Prostate gland (tissue), 2 donors: Measurements from ENCODE around the gene ZFHX3. TPM values are rescaled to one million over a fixed set of nuclear protein-coding genes. Genes with fewer than 3 reads are reported as not detected.

ENCODE experiments used
- DNase-seq: peaks from one replicate; pipeline ENCODE4 v3.0.0-alpha.2; 2019; ENCODE audit warnings: low spot score
- H3K27ac ChIP-seq, 2 donors: fragments of 200-600 bp; sonication (generic); 2 replicates each; pipeline ENCODE4 v1.5.1; 2017 to 2019
- H3K27me3 ChIP-seq: fragments of 200-600 bp; sonication (generic); replicated peaks from 2 replicates; pipeline ENCODE4 v1.5.1; 2019; ENCODE audit not compliant: insufficient read depth
- H3K36me3 ChIP-seq, 2 donors: fragments of 200-600 bp; sonication (generic); 1 replicate in 1 of 2; 2 replicates in 1 of 2; pipeline versions ENCODE4 v1.5.1 to v1.8.1; 2017 to 2019
- H3K4me1 ChIP-seq: fragments of 200-600 bp; sonication (generic); replicated peaks from 2 replicates; pipeline ENCODE4 v1.5.1; 2019
- H3K4me3 ChIP-seq, 2 donors: fragments of 200-600 bp; sonication (generic); 2 replicates each; pipeline ENCODE4 v1.5.1; 2017 to 2019
- H3K9me3 ChIP-seq: fragments of 200-600 bp; sonication (generic); 2 replicates; pipeline ENCODE4 v1.5.1; 2017
- POLR2A ChIP-seq: fragments of 450-650 bp; IDR thresholded peaks from one replicate; pipeline ENCODE4 v1.6.1; 2016; ENCODE audit warnings: antibody characterized with exemption, mild to moderate bottlenecking
- POLR2AphosphoS5 ChIP-seq: sonication (generic); formaldehyde crosslinking; IDR thresholded peaks from one replicate; pipeline ENCODE4 v1.6.1; 2017; ENCODE audit warnings: antibody characterized with exemption
- WGBS: methylation state at CpG from one replicate; pipeline ENCODE4 v1.1.5; 2018; 5-methylcytosine and 5-hydroxymethylcytosine counted together
- intact Hi-C: fragments of 100-400 bp; cut with DNase I; formaldehyde crosslinking; loops from one replicate; pipeline ENCODE4 v1.14.2; 2022
- total RNA-seq, 2 donors: library from RNA; depleted of rRNA; stranded (reverse); fragments of >200 nt; gene quantifications; one replicate each; pipeline ENCODE4 v1.1.0, GENCODE V29; 2016
- TF ChIP-seq, protein P1 (sequence below), 4 experiments: fragments of 200-600 bp in 2 of 4; fragments of 450-650 bp in 2 of 4; sonication (generic) in 2 of 4; IDR thresholded peaks; 1 replicate in 3 of 4; 2 replicates in 1 of 4; pipeline ENCODE4 v1.5.1; 2016 to 2019; ENCODE audit warnings: antibody characterized with exemption in 4 of 4, mild to moderate bottlenecking in 2 of 4, moderate library complexity in 2 of 4

The ZFHX3 gene
- total RNA-seq, 2 donors from 2014 or later, result 51.1 to 53.9 TPM

DNA sequence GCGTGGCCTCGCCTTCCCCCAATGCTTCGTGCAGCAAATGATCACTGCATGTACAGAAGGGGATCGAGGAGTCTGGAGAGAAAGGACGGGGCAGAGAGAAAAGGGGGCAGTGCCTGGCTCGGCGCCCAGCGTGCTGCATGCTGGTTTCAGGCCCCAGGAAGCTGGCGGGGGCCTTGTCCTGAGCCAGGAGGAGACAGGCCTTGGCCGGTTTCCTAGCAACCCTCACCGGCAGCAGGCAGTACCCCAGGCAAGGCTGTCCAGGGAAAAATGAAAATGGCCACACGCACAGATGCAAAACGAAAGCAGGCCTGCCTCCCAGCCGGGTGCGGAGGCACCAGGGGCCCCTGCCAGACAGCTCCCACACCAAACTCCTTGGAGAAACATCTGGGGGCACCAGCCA lies 126.3 kb downstream of the ZFHX3 start:
- H3K27me3 ChIP-seq, result no peaks in the 10 kb centered on the region
- H3K9me3 ChIP-seq, result no peaks in the 10 kb centered on the region
- peak overlapping the region; percentile 79 to 92 for H3K27ac ChIP-seq
- H3K4me3 ChIP-seq, result no peak overlapping the region
- H3K4me1 ChIP-seq, result peaks cover 25% of the 10 kb centered on the region
- TF ChIP-seq POLR2AphosphoS5 (peak; percentile 6), POLR2A (no peak)
- no peak for DNase-seq
- 47% methylated on average over 15 of the region's 15 CpGs for WGBS
- H3K36me3 ChIP-seq, result no peaks in the 10 kb centered on the region
- intact Hi-C loops, result no loop called here

DNA sequence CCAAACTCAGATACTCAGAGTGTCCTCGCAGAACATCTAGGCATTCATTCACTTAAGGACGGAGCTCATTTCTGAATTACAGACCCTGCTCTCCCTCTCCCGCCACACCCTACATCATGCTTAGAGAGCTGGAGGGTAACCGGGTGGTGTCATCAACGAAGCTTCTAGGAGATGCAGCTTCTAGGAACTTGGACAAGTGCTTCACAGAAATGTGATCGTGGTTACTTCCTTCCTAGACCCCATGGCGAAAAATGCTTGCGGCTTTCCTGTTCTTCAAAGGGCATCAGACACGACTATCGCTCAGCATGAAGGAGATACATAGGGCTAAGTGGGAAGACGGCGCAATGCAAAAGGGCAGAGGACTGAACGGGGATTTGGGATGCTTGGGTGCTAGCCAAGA lies 126.8 kb downstream of the ZFHX3 start:
- Histone ChIP-seq H3K36me3 (no peaks in the 10 kb centered on the region), H3K4me3 (no peak overlapping the region)

DNA sequence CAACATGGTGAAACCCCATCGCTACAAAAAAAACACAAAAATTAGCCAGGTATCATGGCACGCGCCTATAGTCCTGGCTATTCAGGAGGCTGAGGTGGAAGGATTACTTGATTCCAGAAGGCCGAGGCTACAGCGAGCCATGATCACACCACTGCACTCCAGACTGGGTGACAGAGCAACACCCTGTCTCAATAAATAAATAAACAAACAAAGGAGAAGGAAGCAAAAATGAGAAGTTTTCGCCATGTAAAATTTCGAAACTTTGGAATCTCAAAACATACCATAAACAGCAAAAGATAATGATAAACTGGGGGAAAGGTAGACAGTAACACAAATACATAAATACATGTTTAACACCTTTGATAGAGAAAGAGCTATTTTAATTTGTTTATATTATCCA lies 130.9 kb downstream of the ZFHX3 start:
- TF ChIP-seq, protein P1, sequence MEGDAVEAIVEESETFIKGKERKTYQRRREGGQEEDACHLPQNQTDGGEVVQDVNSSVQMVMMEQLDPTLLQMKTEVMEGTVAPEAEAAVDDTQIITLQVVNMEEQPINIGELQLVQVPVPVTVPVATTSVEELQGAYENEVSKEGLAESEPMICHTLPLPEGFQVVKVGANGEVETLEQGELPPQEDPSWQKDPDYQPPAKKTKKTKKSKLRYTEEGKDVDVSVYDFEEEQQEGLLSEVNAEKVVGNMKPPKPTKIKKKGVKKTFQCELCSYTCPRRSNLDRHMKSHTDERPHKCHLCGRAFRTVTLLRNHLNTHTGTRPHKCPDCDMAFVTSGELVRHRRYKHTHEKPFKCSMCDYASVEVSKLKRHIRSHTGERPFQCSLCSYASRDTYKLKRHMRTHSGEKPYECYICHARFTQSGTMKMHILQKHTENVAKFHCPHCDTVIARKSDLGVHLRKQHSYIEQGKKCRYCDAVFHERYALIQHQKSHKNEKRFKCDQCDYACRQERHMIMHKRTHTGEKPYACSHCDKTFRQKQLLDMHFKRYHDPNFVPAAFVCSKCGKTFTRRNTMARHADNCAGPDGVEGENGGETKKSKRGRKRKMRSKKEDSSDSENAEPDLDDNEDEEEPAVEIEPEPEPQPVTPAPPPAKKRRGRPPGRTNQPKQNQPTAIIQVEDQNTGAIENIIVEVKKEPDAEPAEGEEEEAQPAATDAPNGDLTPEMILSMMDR (IDR thresholded peaks at IDR 0.05), result no peak
- TF ChIP-seq POLR2A (no peak), POLR2AphosphoS5 (no peak)
- H3K4me1 ChIP-seq, result peaks cover 11% of the 10 kb centered on the region
- no peaks in the 10 kb centered on the region for H3K9me3 ChIP-seq
- 93% methylated on average over 7 of the region's 7 CpGs for WGBS
- H3K4me3 ChIP-seq, result no peak overlapping the region
- peak overlapping the region; percentile 35 to 78 for H3K27ac ChIP-seq
- no peaks in the 10 kb centered on the region for H3K36me3 ChIP-seq
- no peaks in the 10 kb centered on the region for H3K27me3 ChIP-seq
- intact Hi-C loops, result no loop called here
- no peak for DNase-seq

More for the DNA sequence above, 126.8 kb downstream of the ZFHX3 start:
- WGBS, result 84% methylated on average over 13 of the region's 13 CpGs
- peaks cover 21% of the 10 kb centered on the region for H3K4me1 ChIP-seq
- no peak for DNase-seq
- peak overlapping the region in 1 of 2 donors; percentile 92 for H3K27ac ChIP-seq
- no peaks in the 10 kb centered on the region for H3K27me3 ChIP-seq
- no peaks in the 10 kb centered on the region for H3K9me3 ChIP-seq
- TF ChIP-seq POLR2A (no peak), POLR2AphosphoS5 (no peak)
- TF ChIP-seq, protein P1 (IDR thresholded peaks at IDR 0.05), result no peak
- intact Hi-C loops, result no loop called here

DNA sequence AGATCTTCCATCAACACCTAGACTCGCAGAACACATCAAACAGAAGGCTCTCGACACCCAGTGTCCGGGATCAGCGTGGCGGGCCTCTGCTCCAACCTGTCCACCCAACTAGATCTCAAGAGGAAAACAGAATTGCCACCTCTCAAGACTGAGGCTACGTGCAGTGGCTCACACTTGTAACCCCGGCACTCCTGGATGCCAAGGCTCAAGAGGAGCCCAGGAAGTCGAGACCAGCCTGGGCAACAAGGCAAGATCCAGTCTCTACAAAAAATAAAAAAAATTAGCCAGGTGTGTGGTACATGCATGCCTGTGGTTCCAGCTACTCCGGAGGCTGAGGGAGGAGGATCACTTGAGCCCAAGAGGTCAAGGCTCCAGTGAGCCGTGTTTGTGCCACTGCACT lies 132.6 kb downstream of the ZFHX3 start:
- Histone ChIP-seq H3K36me3 (no peaks in the 10 kb centered on the region), H3K4me1 (peaks cover 11% of the 10 kb centered on the region), H3K4me3 (no peak overlapping the region), H3K27me3 (no peaks in the 10 kb centered on the region), H3K27ac (peak overlapping the region; percentile 78), H3K9me3 (no peaks in the 10 kb centered on the region)
- WGBS, result 96% methylated on average over 10 of the region's 10 CpGs
- intact Hi-C loops, result no loop called here
- TF ChIP-seq POLR2AphosphoS5, result no peak
- no peak for DNase-seq

DNA sequence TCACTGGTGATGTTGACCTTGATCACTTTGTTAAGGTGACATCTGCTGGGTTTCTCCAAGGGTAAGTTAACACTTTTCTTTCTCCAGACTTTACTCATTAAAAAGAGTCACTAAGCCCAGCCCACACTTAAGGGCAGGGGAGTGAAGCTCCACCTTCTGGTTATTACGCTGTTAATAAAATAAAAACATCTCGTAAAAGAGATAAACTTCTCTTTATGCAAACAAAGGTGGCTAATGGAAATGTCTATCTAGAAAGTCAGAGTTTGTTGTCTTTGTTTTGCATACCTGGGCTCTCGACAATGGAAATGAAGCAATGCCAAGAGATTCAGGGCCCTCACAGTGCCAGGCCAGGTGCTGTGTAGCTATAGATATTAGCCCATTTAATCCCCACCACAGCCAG lies 134.4 kb downstream of the ZFHX3 start:
- DNase-seq, result peak; percentile 49
- WGBS, result 36% methylated on average over 3 of the region's 3 CpGs
- Histone ChIP-seq H3K27me3 (no peaks in the 10 kb centered on the region), H3K9me3 (no peaks in the 10 kb centered on the region), H3K4me1 (peaks cover 11% of the 10 kb centered on the region), H3K4me3 (no peak overlapping the region), H3K36me3 (no peaks in the 10 kb centered on the region), H3K27ac (peak overlapping the region; percentile 78)
- TF ChIP-seq POLR2AphosphoS5 (peak; percentile 81), POLR2A (no peak)
- TF ChIP-seq, protein P1 (IDR thresholded peaks at IDR 0.05), result peak in 1 of 4 experiments; percentile 4
- intact Hi-C loops, result no loop called here

DNA sequence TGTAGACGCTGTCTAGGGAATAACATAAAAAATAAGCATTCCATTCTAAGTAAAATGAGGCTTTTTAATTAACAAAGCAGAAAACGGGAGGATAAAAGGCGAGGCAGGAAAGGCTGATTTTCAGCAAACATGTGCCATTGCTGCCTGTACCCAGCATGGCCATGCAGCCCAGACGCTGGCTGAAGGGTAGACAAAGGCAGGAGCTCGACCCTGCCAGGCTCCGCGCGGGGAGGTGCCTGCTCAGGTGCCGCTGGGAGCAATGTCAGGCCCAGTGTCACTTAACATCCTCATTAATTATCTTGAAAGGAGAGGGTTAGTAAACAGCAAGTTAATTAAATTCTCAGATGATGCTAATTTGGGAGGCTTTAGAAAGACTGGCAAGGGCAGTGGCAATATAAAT lies 136.0 kb downstream of the ZFHX3 start:
- Histone ChIP-seq H3K4me3 (no peak overlapping the region), H3K4me1 (peaks cover 11% of the 10 kb centered on the region), H3K27me3 (no peaks in the 10 kb centered on the region), H3K27ac (peak overlapping the region in 1 of 2 donors; percentile 73), H3K9me3 (no peaks in the 10 kb centered on the region), H3K36me3 (no peaks in the 10 kb centered on the region)
- DNase-seq, result no peak
- 91% methylated on average over 9 of the region's 9 CpGs for WGBS
- TF ChIP-seq POLR2AphosphoS5 (no peak), POLR2A (no peak)
- TF ChIP-seq, protein P1 (IDR thresholded peaks at IDR 0.05), result no peak
- intact Hi-C loops, result no loop called here
